ENCODE data around the gene ARHGAP22.

ARHGAP22 gene

DNA sequence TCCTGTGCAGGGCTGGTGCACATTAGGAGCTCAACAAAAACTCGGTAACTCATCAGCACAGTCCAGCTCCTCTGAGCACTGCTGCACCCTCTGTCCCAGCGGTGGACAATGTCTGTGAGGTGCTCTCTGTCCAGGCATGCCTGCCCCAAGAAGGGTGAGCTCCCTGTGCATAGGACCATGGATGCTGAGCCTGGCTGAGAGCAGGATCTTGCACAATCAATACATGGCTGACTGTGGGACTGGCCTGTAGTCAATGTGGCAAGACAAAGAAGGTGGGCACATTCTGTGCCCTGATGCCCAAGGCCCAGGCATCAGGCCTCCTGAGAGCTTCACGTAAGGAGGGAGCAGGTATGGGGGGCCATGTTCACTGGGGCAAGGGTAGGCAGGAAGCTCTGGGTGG lies 17.1 kb downstream of the ARHGAP22 start:
- DNase-seq (ENCODE audit: low read depth in 2 of 2), result no peak

DNA sequence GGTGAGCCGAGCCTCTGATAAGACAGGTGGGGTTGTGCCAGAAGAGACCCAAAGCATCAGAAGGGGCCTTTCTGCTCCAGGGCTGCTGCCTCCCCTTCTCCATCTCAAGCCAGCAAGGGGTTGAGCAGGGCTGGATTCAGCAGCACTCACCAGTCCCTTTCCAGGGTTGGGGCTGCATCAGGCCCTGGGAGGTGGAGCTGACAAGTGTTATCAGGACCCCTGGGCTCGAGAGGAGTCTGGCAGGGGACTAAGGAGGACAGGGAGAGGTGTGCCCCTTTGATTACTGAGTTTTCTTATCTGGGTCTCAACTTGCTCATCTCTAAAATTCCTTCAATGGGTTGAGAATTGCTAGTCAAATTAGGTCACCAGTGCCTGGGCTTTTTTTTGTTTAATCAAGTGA lies 17.8 kb downstream of the ARHGAP22 start:
- DNase-seq (ENCODE audit: low read depth in 2 of 2), result no peak

DNA sequence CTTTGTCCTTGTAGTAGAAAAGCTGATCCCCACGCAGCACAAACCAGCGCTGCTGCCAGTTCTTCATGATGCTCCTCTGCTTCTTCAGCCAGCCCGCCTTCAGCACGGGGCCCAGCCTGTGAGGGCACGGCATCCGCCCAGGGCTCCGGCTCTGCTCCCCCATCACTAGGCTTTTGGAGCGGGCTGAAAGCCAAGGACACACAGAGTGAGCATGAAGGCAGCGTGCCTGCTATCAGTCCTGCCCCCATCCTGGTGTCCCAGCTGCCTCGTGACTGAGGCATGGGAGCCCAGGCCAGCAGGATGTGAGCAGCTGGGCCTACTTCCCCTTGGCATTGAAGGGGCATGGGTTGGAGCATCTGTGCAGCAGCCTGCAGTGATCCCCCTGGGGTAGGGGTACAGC lies 21.9 kb downstream of the ARHGAP22 start:
- DNase-seq (ENCODE audit: low read depth in 2 of 2), result no peak

DNA sequence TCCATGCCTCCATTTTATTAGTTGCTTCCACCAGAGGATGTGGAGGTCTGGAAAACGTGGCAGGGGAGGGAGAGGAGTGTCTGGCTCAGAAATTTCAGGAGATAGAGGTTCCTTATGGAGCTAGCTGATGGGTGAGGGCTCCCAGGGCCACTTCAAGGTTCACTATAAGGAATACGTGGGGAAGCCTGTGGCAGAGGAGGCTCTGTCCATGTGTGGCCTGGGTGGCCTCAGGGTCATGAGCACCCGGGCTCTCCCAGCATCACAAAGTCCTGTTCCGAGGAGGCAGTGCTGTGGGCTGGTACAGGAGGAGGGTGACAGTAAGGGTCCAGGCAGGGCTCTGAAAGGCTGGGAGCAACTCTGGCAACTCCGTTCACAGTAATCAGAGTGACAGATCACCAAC lies 24.6 kb downstream of the ARHGAP22 start:
- DNase-seq (ENCODE audit: low read depth in 2 of 2), result no peak

DNA sequence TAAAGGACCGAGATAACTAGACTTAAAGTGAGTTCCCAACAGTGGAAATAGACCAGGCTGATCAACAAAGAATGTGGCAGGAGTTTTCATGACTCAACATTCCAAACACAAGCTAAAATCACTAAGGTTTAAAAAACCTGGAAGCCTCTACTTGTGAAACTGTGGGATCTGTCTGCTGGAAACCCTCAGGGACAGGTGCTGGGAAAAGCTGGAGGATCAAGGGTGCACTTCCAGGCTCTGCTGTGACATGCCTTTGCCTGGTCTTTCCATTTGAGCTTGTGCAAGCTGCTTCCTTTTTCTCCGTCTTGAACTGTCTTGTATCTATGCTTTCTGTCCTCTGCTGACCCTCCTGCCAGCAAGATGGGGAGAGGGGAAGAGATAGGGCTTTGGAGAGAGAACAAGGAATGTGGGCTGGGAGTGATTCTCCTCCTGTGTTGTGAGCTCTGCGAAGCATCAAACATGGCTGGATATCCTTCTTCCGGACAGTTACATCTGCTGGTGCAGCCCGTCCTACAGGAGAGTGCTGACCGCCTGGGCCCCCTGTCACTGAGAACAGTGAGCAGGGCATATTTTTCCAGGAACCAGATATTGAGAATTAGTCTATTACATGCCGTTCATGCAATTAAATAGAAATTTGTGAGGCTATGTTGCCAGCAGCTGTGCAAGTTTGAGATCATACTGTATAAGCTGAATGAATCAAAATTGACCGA lies 25.5 kb downstream of the ARHGAP22 start:
- DNase-seq (ENCODE audit: low read depth in 2 of 2), result no peak

DNA sequence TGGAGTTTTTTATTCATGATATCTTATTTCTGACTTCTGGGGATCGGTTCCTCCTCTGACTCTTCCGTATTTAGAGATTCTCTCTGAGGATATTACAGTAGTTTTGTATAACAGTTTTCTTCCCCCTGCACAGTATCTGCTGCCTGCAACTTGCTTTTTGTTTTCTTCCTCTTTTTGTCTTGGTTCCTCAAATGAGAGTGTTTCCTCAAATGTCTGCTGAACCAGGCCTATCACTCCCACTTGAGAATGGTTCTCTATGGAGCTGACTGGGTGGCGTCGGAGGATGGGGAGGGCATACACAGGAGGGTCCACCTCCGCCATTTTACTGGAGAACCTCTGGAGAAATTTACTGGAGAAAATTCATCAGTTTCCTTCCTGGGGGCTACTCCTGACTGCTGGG lies 27.7 kb downstream of the ARHGAP22 start:
- DNase-seq (ENCODE audit: low read depth in 2 of 2), result no peak

DNA sequence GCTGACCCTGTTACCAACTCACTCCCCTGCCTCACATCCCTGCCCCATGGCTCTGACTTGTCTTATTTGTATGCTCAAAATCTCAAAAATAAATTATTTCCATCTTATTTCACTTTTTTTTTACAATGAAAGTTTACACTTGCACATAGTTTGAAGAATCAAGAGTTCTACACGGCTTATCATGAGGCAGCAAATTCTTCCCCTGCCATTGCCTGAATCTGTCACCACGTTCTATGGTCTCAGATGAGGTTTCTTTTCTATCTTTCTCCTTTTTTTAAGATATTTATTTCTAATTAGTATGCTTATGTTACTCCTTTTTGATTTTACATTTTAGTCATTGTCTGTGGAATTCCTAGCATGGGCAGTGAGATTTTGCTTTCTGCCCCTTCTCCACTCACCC lies 28.4 kb downstream of the ARHGAP22 start:
- no peak for DNase-seq (ENCODE audit: low read depth in 2 of 2)

DNA sequence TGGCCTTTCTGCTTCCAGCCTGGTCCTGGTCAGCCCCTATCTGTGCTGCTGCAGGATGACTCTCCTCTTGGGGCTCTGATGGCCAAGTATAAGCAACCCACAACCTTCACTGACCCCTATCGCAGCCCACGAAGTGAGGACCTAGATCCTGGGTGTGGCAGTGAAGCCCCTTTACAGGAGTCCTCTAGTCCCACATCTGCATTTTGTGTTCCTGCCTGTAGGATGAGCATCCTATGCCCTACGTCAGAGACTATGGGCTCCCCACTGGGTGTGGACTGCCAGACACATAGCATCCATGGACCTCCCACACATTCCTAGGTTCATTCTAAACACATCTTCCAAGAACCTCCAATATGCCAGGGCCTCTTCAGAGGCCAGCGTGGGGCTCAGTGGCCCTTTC lies 29.0 kb downstream of the ARHGAP22 start:
- no peak for DNase-seq (ENCODE audit: low read depth in 2 of 2)

DNA sequence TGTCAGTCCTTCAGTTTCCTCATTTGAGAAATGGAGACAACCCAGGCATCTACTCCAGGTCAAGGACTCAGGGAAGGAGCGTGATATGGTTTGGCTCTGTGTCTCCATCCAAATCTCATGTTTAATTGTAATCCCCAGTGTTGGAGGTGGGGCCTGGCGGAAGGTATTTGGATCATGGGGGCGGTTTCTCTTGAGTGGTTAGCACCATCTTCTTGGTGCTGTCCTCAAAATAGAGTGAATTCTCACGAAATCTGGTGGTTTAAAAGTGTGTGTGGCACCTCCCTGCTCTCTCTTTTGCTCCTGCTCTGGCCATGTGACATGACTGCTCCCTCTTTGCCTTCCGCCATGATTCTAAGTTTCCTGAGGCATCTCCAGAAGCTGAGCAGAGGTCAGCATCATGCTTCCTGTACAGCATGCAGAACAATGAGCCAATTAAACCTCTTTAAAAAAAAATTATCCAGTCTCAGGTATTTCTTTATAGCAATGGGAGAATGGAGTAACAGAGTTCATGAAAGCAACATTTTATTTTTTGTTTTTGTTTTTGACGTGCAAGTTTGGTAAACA lies 30.0 kb downstream of the ARHGAP22 start:
- DNase-seq (ENCODE audit: low read depth in 2 of 2), result no peak

DNA sequence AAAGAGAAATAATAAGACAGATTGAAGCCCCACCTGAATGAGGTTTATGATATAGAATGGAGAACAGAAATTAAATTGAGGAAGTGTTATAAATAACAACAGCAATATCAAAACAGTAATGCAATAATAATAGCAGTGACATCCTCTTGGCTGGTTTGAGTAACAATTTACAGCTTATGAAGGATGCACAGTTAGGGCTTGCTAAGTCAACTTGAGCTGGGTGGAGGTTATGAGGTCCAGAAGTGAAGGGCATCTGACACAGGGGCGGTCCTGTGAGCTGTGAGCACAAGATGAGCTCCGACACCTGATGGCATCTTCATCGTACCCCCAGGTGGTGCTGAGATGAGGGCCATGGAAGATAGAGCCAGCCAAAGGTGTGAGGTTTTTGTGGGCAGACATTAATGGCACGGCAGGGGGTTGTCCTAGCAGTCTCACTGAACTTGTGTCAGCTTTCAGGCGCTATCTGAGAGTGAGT lies 30.5 kb downstream of the ARHGAP22 start:
- DNase-seq (ENCODE audit: low read depth in 2 of 2), result no peak

DNA sequence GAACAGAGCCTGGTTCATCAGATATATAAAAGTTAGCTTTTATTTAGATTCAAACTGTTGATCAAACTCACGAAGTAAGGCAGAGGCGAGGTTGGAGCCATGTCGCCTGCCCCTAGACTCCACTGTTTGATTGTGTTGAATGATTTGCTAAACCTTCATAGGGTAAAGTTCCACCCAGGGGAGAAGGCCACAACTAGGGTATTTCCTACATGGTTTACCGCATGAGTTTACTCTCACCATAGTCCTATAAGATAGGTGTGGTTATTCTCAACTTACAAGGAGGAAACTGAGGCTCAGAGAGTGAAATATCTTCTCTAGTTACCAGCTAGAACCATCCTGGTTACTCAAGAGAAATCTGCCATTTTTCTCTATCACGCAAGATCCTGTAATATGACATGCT lies 31.8 kb downstream of the ARHGAP22 start:
- DNase-seq (ENCODE audit: low read depth in 2 of 2), result no peak

DNA sequence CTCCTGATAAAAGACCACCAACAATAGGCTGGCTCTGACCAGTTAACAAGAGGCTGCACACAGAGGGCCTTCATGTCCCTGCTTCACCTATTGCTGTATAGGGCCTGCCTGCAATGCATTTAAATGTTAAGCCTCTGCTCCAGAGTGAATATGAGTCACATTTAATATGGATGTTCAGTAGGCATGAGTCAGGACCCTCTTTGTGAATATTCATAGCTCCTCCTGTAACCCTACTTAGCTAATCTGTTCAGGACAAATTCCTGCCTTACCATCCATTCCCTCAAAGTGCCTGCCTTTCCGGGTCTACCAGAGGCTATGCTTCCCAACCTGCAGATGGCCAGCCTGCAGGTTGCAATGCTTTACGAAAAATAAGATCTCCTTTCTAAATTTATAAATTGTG lies 32.5 kb downstream of the ARHGAP22 start:
- no peak for DNase-seq (ENCODE audit: low read depth in 2 of 2)

DNA sequence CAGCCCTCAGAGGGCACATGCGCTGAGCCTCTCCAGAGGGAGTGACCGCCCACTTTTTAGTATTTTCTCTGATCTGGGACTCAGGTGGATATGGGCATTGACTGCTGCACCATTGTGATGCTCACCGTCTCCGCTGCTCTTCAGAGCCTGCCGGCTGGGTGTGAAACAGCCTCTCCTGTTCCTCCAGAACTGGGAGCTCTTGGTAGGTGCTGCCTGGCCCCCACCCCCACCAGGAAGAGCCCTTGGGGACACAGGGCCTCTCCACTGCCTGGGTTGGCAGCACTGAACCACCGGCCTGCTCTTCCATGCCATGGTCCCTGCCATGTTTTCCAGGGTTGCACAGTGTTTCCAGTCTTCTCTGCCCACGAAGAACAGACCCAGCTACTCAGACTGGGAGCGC lies 36.3 kb downstream of the ARHGAP22 start:
- no peak for DNase-seq (ENCODE audit: low read depth in 2 of 2)

DNA sequence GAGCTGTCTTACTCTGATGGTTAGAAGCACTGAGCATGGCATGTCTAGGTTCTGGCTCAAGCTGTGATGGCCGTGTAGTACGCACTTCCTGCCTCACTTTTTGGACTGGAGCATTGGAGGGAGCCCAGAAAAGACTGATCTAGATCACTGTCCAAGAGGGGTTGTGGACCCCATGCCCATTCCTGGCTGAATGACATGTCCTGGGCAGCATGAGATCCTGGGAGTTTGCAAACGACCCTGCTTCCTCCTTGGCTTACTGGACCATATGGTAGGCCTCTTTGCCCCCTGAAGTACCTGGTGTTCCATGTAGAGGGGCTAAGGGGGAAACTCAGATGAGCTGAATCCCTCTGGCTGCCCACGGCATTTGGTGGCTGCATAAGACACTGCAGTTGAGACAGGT lies 36.7 kb downstream of the ARHGAP22 start:
- DNase-seq (ENCODE audit: low read depth in 2 of 2), result no peak

DNA sequence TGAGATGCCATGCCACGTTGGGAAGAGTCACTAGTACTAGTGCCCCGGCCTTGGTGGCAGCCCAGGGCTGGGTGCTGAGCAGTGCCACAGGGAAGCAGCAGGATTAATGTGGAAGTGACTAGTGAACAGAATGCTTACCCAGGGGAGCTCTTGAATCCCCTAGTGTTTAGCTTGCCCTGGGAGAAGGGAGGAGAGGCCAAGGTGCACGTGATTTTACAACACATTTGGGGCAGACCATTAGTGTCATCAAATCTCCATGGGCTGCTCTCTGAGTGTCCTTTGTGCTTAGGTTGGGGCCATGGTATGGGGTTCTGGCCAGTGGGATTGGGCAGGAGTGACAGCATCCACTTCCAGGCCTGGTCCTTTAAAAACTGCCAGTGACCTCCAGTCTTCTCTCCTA lies 37.5 kb downstream of the ARHGAP22 start:
- no peak for DNase-seq (ENCODE audit: low read depth in 2 of 2)

DNA sequence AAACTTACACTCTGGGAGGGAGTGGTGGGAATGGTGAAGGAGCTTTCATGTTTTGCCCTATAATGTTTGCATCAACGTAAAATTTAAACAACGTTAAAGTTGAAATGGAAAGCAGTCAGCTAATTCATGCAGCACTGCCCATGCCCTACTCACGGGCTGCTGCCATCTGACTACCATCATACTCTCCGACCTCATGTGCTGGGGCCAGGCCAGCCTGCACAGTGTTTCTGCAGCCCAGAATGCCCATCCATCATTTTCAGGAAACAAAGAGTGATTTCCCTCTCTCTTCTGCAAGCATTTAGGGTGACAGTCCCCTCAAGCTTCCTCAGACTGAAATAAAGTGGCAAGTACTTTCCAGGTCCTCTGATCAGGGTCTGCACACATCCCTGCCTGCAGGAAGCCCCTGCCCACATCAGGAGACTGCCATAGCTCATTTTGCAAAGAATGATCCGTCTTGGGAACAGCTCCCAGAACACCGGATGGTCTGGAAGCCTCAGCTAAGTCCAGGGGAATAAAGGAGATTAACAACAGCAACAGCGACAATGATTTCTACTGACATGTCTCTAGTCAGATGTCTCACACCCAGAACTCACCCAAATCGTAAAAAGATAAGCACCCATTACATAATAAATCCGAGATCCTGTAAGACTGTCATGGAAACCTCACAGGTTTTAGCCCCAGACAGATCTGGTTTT lies 40.3 kb downstream of the ARHGAP22 start:
- DNase-seq (ENCODE audit: low read depth in 2 of 2), result no peak

DNA sequence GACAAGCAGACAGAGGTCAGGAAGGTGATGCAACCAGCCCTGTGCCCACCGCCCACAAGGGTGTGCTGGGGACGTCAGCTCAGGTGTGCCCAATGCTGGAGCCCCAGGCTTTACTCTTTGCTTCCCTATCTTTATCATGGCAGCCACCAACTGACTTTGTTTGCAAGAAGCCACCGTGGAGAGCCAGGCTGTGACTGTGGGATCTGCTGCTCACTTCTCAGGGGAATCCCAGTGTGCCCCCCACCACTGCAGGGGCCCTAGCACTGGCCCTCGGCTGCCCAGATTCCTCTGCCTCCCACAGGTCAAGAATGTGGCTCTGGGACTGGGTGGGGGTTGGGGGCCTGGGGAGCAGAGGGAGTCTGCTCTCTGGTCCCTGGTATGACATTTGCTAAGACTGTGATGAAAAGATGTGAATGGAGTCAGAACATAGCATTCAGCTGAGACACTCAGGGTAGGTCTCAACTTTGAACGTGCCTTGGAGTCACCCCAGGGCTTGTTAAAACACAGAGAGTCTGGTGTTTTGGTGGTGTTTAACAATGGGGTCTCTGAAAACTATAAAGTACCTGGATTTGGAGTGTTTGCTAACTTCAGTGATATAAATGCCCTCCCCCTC lies 47.3 kb downstream of the ARHGAP22 start:
- DNase-seq (ENCODE audit: low read depth in 2 of 2), result no peak

DNA sequence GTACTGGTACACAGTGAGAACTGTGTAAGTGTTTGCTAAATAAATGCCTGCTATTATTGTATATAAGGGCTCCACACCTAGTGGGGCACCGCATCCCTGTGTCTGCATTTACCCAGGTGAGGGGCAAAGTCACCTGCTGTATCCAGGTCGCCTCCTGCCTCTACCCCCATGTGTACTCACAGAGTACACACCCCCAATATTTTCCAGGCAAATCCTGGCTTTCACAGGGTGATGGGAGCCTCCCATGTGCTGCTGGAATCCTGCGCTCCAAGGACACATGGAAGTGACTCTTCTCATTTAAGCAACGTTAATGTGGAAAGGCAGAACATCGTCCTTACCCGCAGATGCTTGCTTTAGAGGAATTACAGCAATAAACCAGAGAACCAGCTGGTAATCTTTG lies 48.2 kb downstream of the ARHGAP22 start:
- no peak for DNase-seq (ENCODE audit: low read depth in 2 of 2)

DNA sequence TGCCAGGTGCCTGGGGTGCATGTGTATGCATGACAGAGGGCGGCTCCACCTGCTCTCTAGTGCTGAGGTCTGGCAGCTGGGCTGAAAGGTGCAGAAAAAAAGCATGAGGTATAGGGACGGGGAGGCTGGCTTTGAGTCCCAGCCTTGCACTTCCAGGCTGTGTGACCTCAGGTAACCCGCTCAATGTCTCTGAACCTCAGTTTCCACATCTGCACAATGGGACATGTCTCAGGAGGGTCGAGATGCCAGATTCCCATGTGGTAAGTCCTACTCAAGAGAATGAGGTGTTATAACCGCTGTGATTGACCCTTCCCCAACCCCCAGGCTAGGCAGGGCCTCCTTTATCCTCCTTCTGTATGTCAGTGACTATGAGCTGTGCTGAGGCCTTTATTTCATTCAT lies 48.8 kb downstream of the ARHGAP22 start:
- no peak for DNase-seq (ENCODE audit: low read depth in 2 of 2)

DNA sequence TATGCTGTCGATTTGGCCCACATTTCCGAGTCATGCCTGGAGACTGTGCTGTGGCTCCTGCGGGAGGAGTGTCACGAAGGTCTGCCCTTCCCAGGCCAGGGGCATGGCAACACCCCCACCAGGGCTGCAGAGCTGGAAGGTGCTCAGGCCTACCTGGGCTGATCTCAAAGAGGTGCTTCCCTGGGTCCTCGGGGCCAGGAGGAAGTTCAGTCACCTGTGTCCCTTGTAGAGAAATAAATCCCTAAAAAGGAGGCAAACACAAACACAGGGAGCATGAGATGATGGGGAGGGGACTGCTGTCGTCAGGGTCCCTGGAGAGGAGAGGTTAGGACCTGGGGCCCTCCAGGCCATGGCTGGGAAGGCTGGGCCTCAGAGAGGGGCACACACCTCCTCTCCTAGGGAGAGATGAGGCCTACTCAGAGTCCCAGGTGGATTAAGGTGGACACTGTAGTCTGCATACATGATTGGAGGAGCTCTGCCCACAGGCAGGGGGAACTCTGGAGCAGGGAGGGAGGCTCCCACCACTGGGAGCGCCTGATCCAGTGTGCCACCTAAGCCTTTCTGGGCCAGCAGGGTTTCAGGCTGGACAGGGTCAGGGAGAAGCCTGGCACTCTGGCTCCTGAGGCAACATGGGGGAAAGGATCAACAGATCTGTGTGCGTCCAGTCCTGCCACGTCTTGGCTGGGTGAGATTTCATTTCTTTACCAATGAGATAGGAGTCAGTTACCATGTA lies 49.4 kb downstream of the ARHGAP22 start:
- DNase-seq (ENCODE audit: low read depth in 2 of 2), result no peak

DNA sequence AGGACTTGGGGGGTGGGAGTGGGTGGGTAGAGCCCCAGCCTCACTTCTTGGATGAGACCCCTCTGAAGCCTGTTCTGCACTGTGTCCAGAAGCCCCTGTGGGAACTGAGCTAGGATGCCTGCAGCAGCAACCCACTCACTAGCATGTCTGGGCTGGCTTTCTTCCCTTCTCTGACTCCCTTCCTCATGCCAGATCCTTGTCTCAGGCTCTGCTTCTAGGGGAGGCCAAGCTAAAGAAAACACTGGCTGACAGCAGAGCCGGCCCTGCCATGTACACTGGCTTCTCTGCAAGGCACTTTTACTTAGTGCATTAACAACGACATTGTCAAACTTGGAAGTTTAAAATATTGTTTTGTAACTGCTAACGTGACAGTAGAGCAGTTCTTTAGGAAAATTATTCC lies 50.2 kb downstream of the ARHGAP22 start:
- no peak for DNase-seq (ENCODE audit: low read depth in 2 of 2)

DNA sequence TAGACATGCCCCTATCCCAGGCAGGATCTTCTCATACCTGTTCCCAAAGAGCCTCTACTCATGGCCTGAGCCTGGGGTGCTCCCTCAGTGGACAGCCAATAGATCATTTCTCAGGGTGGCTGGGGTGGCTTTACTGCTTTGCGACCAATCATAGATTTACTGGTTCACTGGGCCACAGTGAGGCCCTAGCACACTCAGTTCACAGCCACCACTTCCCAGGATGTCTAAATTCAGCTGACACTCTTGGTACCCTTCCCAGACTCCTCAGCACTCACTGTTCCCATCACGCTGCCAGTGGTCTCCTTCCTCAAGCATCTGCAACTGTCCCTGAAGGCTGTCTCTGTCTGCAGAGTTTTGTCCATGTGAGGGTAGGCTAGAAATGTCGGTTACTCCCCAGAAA lies 50.6 kb downstream of the ARHGAP22 start:
- no peak for DNase-seq (ENCODE audit: low read depth in 2 of 2)

Data from activated CD8-positive, alpha-beta memory T cell treated with anti-CD3 and anti-CD28 coated beads for 4 hours (primary cell).